Mucosa of gallbladder (tissue), 1 donor: Measurements from ENCODE around the gene SRCAP. TPM values are rescaled to one million over a fixed set of nuclear protein-coding genes. Genes with fewer than 3 reads are reported as not detected.

Experiments
- DNase-seq: peaks from one replicate; pipeline ENCODE4 v3.0.0-alpha.2; 2020; ENCODE audit warnings: low spot score
- total RNA-seq: library from RNA; stranded (reverse); gene quantifications from one replicate; pipeline ENCODE4 v1.2.1, GENCODE V29; 2021
- donor health status: DM: no; HTN: no; CAD: no.

The SRCAP gene
- total RNA-seq, 1 donor from 2014 or later = 89.5 TPM

DNA sequence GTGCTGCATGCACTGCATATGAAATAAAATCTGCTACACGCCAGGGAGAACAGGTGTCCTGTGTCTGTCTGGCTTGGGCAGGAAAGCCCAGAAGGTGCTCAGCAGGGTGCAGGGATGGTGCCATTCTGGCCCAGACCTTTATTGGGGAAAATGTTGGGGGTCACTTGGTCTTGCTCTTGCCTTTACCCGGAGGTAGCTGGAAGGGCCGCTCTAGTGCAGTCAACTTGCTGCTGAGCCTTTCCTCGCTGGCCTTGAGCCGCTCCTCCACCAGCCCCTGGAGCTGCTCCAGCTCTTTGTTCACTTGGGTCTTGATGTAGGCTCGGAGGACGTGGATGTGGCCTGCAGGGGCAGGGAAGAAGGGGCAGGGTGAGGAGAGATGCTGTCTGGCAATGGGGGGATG is 58.3 kb downstream of the SRCAP start:
- DNase-seq = no peak

DNA sequence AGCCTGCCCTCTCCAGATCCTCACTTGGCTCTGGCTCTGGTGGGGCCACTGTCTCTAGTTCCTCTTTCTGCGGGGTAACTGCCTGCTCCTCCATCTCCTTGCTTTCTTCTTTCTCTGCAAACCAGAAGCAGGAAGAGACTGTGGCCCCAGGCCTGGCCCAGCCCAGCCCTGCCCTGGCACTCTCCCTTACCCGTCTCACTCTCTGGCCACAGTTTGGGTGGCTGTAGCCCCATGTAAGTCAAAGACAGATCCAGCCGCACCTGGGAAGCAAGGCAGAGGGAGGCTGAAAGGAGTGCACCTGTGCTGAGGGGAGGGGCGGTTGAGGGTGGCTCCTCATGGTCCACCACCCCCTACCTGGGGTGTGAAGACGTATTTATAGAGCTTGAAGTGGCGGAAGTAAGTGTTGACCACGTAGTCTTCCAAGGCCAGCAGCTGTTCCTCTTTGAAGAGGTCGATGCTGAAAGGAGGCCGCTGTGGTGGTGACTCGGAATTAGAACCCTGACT is 60.1 kb downstream of the SRCAP start:
- no peak for DNase-seq

- DNase-seq = no peak
Observed at GRCh38 chr16:30760001-30760559, 61.1 kb downstream of the SRCAP start.

GRCh38 chr16:30760577-30761426 is 61.8 kb downstream of the SRCAP start:
- DNase-seq = no peak

- no peak for DNase-seq
Observed at GRCh38 chr16:30761427-30761927, 62.5 kb downstream of the SRCAP start.

GRCh38 chr16:30761928-30762902 is 63.2 kb downstream of the SRCAP start, which contains the start of the genes CFAP119 and RNF40:
CFAP119 (minus strand) TSS chr16:30762062; CDS start chr16:30761748, 314 bp downstream.
RNF40 (plus strand) TSS chr16:30762322; CDS start chr16:30762546, 224 bp downstream.
- peak; percentile 98 for DNase-seq

DNA sequence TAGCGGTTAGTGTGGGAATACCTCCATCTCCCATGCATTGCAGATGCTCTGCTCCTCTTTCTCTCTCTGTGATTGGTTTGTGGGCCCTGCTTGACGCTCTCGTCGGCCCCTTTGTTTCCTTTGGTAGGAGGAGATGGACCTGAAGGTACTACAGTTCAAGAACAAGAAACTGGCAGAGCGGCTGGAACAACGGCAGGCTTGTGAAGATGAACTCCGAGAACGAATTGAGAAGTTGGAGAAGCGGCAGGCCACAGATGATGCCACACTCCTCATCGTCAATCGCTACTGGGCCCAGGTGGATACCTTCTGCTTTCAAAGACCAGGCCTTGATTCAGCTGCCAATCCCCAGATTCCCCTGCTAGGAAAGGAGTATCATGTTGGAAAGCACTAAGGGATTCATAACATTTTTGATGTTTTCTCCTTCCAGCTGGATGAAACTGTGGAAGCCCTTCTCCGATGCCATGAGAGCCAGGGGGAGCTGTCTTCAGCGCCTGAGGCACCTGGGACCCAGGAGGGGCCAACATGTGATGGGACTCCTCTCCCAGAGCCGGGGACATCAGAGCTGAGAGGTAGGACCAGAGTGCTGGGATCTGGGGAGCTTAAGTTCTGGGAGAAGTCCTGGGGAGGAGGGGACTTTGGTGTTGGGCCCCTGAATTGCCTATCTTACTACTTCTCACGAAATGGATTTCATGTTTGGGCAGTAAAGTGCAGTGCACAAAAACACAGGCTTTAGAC is 64.2 kb downstream of the SRCAP start:
- DNase-seq = no peak

DNA sequence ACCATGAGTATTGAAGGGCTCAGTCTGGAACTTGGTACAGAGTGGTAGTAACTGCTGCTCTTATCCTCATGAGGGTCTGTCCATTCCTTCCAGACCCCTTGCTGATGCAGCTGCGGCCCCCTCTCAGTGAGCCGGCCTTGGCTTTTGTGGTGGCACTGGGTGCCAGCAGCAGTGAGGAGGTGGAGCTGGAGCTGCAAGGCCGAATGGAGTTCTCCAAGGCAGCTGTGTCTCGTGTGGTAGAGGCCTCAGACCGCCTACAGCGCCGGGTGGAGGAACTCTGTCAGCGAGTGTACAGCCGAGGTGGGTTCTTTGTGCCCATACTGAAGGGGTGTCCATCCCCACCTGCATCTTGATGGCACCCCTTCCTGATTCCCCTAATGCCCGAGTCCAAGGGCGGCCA is 65.1 kb downstream of the SRCAP start:
- DNase-seq = no peak

GRCh38 chr16:30764816-30765465 is 66.0 kb downstream of the SRCAP start:
- DNase-seq = no peak

GRCh38 chr16:30766206-30766932 is 67.4 kb downstream of the SRCAP start:
- no peak for DNase-seq

DNA sequence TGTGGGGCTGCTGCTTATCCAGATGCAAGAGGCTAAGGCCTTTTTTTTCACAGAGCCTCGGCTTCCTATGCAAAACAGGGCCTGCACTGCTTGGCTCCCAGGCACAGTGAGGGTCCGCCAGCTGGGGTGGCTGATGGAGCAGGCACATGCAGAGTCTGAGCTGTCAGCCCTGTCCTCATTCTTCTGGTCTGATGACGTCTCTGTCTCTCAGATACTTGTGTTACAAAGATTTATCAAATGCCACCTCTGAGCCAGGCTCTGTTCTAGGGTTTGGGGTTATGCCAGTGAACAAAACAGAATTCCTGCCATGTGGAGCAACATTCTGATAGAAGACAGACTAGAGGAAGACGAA is 67.9 kb downstream of the SRCAP start:
- no peak for DNase-seq

GRCh38 chr16:30767767-30768465 is 68.9 kb downstream of the SRCAP start:
- no peak for DNase-seq

GRCh38 chr16:30768583-30769181 is 69.7 kb downstream of the SRCAP start:
- no peak for DNase-seq

DNA sequence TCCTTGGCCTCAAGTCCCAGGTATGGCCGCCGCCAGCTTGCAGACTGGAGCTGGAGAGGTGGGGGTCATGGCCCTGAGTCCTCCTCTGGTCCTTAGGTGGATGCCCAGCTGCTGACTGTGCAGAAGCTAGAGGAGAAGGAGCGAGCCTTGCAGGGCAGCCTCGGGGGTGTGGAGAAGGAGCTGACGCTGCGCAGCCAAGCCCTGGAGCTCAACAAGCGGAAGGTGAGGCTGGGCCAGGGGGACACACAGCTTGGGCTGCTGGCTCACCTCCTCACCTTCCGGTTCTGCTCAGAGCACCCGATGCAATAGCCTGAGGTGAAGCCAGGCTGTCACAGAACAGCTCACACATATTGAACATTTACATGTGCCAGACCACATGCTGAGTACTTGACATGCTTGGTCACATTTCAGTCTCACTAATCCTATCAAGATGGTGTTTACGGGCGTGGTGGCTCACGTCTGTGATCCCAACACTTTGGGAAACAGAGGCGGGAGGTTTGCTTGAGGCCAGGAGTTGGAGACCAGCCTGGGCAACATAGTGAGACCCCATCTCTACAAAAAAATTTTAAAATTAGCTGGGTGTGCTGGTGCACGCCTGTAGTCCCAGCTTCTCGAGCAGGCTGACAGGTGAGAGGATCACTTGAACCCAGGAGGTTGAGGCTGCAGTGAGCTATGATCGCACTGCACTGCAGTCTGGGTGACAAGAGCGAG is 70.6 kb downstream of the SRCAP start:
- no peak for DNase-seq

- no peak for DNase-seq
Observed at GRCh38 chr16:30771726-30772125, 72.8 kb downstream of the SRCAP start.

GRCh38 chr16:30773826-30774225 is 74.9 kb downstream of the SRCAP start:
- DNase-seq = no peak

- DNase-seq = no peak
Observed at GRCh38 chr16:30774367-30775130, 75.6 kb downstream of the SRCAP start.

DNA sequence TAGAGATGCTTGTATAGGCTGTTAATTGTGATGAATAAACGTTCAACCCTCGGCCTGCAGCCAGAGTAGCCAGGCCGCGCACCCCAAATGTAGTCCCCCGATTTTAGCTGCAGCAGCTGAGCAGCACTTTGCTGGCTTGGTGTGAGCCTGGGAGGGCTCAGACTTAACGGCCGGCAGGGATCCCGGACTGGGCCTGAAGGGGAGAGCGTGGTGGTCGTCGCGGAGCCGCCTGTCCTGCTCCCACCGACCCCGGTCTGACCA is 76.1 kb downstream of the SRCAP start:
- DNase-seq = no peak
